HepG2 (cell line): ENCODE data around the gene ARHGEF6. TPM values are rescaled to one million over a fixed set of nuclear protein-coding genes. Genes with fewer than 3 reads are reported as not detected.
"Not testable (repeated sequence)": the region's sequence is repeated elsewhere in the genome, so short reads cannot be mapped to it uniquely, and the experiment has no call there.

Experiments used
- ATAC-seq: fragments of 200-7000 bp; cut with Tn5 transposase; 3 replicates; pipeline ENCODE4 v1.9.1; 2020; ENCODE audit warnings: mild to moderate bottlenecking, moderate library complexity
- BruUV-seq: library from RNA; stranded (reverse); fragments of 400-500 nt; replicated peaks from 2 replicates; lab custom pipeline; 2021; lab: Mats Ljungman, UMichigan
- CTCF ChIA-PET: fragments of 300-600 bp; formaldehyde crosslinking; extraction: SDS; loops from one replicate; lab custom pipeline; 2021; ENCODE audit warnings: low total read pairs, inconsistent platforms, low intra/inter-chr PET ratio; lab: Yijun Ruan, JAX
- POLR2A ChIA-PET: fragments of 350-600 bp; sonication (Branson Sonifier 250); formaldehyde crosslinking; loops from one replicate; lab custom pipeline; 2020; ENCODE audit warnings: antibody characterized with exemption, inconsistent platforms; lab: Yijun Ruan, JAX
- DNase-seq: peaks from one replicate; pipeline ENCODE4 v3.0.0-alpha.2; 2015; ENCODE audit warnings: low spot score
- FAIRE-seq: peaks from 3 replicates; lab custom pipeline; 2011; peaks lifted over from hg19 to GRCh38; lab: Jason Lieb, UNC
- H2AFZ ChIP-seq: one replicate; pipeline ENCODE4 v1.6.1; 2011; ENCODE audit warnings: low read length, inconsistent platforms
- H3K27ac ChIP-seq: fragments of 300-600 bp; 3 replicates; pipeline ENCODE4 v1.8.0; 2011; ENCODE audit warnings: mixed run types, mild to moderate bottlenecking, mixed read lengths, low read length, inconsistent platforms; ENCODE audit not compliant: insufficient read depth; ENCODE audit errors: extremely low read length
- H3K27me3 ChIP-seq, 2 experiments: fragments of 200-600 bp in 1 of 2; 2 replicates in 1 of 2; 3 replicates in 1 of 2; pipeline versions ENCODE4 v1.6.0 to v1.8.0; 2011; ENCODE audit warnings: low read length in 2 of 2, mild to moderate bottlenecking in 2 of 2, moderate library complexity in 2 of 2, inconsistent platforms in 1 of 2; ENCODE audit not compliant: insufficient read depth in 2 of 2, control insufficient read depth in 1 of 2
- H3K36me3 ChIP-seq, 2 experiments: fragments of 200-600 bp in 1 of 2; replicated peaks in 1 of 2; 2 replicates in 1 of 2; 3 replicates in 1 of 2; pipeline versions ENCODE4 v1.5.1 to v1.8.0; 2011; ENCODE audit warnings: low read length in 2 of 2, inconsistent platforms in 1 of 2; ENCODE audit not compliant: insufficient read depth in 2 of 2, control insufficient read depth in 1 of 2
- H3K4me1 ChIP-seq: 2 replicates; pipeline ENCODE4 v1.5.1; 2012; ENCODE audit warnings: low read length, inconsistent platforms; ENCODE audit not compliant: insufficient read depth
- H3K4me2 ChIP-seq: 2 replicates; pipeline ENCODE4 v1.6.0; 2011; ENCODE audit warnings: low read depth, low read length, inconsistent platforms
- H3K4me3 ChIP-seq, 3 experiments: fragments of 200-600 bp in 1 of 3; sonication (generic), shearing (Covaris generic) in 1 of 3; replicated peaks in 1 of 3; 2 replicates each; pipeline ENCODE4 v1.5.1; 2011 to 2016; ENCODE audit warnings: low read length in 3 of 3, inconsistent platforms in 2 of 3, low read depth in 2 of 3, mild to moderate bottlenecking in 2 of 3, control low read depth in 1 of 3, mixed read lengths in 1 of 3; ENCODE audit not compliant: insufficient read depth in 1 of 3
- H3K79me2 ChIP-seq: one replicate; pipeline ENCODE4 v1.6.1; 2011; ENCODE audit warnings: low read length, inconsistent platforms; ENCODE audit not compliant: insufficient read depth
- H3K9ac ChIP-seq: 2 replicates; pipeline ENCODE4 v1.6.0; 2011; ENCODE audit warnings: mild to moderate bottlenecking, low read depth, low read length, inconsistent platforms; ENCODE audit not compliant: insufficient read depth
- H3K9me3 ChIP-seq: 2 replicates; pipeline ENCODE4 v1.5.1; 2012; ENCODE audit warnings: mild to moderate bottlenecking, low read length
- H4K20me1 ChIP-seq: 2 replicates; pipeline ENCODE4 v1.6.0; 2011; ENCODE audit warnings: inconsistent platforms, mild to moderate bottlenecking, low read length, moderate library complexity; ENCODE audit not compliant: insufficient read depth
- ARID2 ChIP-seq: sonication (generic); formaldehyde crosslinking; IDR thresholded peaks from 2 replicates; pipeline ENCODE4 v1.8.1; 2022; ENCODE audit warnings: mild to moderate bottlenecking, missing genetic modification reagents, borderline replicate concordance
- ESRRA ChIP-seq: sonication (generic); formaldehyde crosslinking; IDR thresholded peaks from 2 replicates; pipeline ENCODE4 v1.5.1; 2020; ENCODE audit warnings: mild to moderate bottlenecking, low read depth, missing genetic modification reagents
- RELA ChIP-seq: sonication (generic); formaldehyde crosslinking; IDR thresholded peaks from 2 replicates; pipeline ENCODE4 v1.4.0; 2020; ENCODE audit warnings: missing genetic modification reagents
- TARDBP ChIP-seq: sonication (generic); formaldehyde crosslinking; IDR thresholded peaks from 2 replicates; pipeline ENCODE4 v1.8.0; 2022; ENCODE audit warnings: mild to moderate bottlenecking, missing genetic modification reagents
- ZKSCAN5 ChIP-seq: sonication (generic); formaldehyde crosslinking; IDR thresholded peaks from 2 replicates; pipeline ENCODE4 v1.5.1; 2020; ENCODE audit warnings: mild to moderate bottlenecking, missing genetic modification reagents
- ZNF556 ChIP-seq: sonication (generic); formaldehyde crosslinking; IDR thresholded peaks from 2 replicates; pipeline ENCODE4 v1.4.0; 2020; ENCODE audit warnings: mild to moderate bottlenecking, missing genetic modification reagents, borderline replicate concordance
- ZNF629 ChIP-seq: sonication (generic); formaldehyde crosslinking; conservative IDR thresholded peaks from 2 replicates; pipeline ENCODE4 v1.5.0; 2020; ENCODE audit warnings: missing genetic modification reagents
- WGBS: methylation state at CpG from one replicate; pipeline ENCODE4 v1.1.6; 2017; ENCODE audit warnings: low lambda C conversion rate; 5-methylcytosine and 5-hydroxymethylcytosine counted together
- in situ Hi-C: cut with HindIII; loops from 2 replicates; pipeline ENCODE4 v1.10.0; 2017; ENCODE audit warnings: low pct_unique_long_range_greater_than_20kb; ENCODE audit not compliant: extremely low pct_ligation_motif_present
- intact Hi-C: fragments of 100-400 bp; cut with micrococcal nuclease; formaldehyde crosslinking; loops from one replicate; pipeline ENCODE4 v1.10.0; 2022; ENCODE audit not compliant: unreplicated experiment
- polyA plus RNA-seq, 8 experiments: library from polyadenylated mRNA; depleted of rRNA in 3 of 8; stranded (reverse) in 7 of 8; unstranded in 1 of 8; fragments of >200 nt; fragmentation: Illumina TruSeq in 4 of 8; extraction: Trizol in 4 of 8; gene quantifications; 2 replicates each; pipeline versions ENCODE4 v1.2.1 to v1.2.3, GENCODE V29; 2011 to 2016; ENCODE audit warnings: low read depth in 4 of 8, missing spikeins in 1 of 8, mixed read lengths in 1 of 8; ENCODE audit not compliant: insufficient read depth in 1 of 8
- total RNA-seq, 5 experiments: library from RNA; depleted of rRNA; stranded (reverse); fragments of >200 nt; fragmentation: Illumina TruSeq; extraction: Trizol; gene quantifications; 2 replicates each; pipeline ENCODE4 v1.2.3, GENCODE V29; 2016; ENCODE audit warnings: low read depth in 1 of 5
- TF ChIP-seq, protein P1 (sequence below): sonication (generic); formaldehyde crosslinking; IDR thresholded peaks from 2 replicates; pipeline ENCODE4 v1.4.0; 2020; ENCODE audit warnings: mild to moderate bottlenecking, missing genetic modification reagents
- TF ChIP-seq, protein P2 (sequence below): IDR thresholded peaks from 2 replicates; pipeline ENCODE4 v1.6.1; 2016; ENCODE audit warnings: low read depth

Gene ARHGEF6
- total and polyA plus RNA-seq, 2 of the 13 experiments (the other 11 are each of a cell fraction or from before 2014, with no cell fraction given): 0.03 TPM; not detected in 1

GRCh38 chrX:136773648-136774047, 7.1 kb downstream of the ARHGEF6 start:
- no peaks in the 10 kb centered on the region for H3K4me1 ChIP-seq
- no peak overlapping the region for H3K9ac ChIP-seq
- DNase-seq (no peak), ATAC-seq (no peak), FAIRE-seq (no peak)
- H3K27ac ChIP-seq: no peak overlapping the region
- H4K20me1 ChIP-seq: no peaks in the 10 kb centered on the region
- no peak overlapping the region for H3K4me2 ChIP-seq
- H3K79me2 ChIP-seq: no peaks in the 10 kb centered on the region
- BruUV-seq: no TSS peak
- in situ Hi-C loops: no loop called here
- no peaks in the 10 kb centered on the region for H3K27me3 ChIP-seq
- CTCF ChIA-PET: no interaction called here
- H3K4me3 ChIP-seq: no peak overlapping the region
- TF ChIP-seq ZKSCAN5 (CRISPR knock-in tag) (no peak), TARDBP (no peak), RELA (CRISPR knock-in tag) (no peak), ESRRA (no peak), ZNF629 (CRISPR knock-in tag) (no peak), ARID2 (CRISPR knock-in tag) (no peak), ZNF556 (CRISPR knock-in tag) (no peak)
- TF ChIP-seq, protein P1, sequence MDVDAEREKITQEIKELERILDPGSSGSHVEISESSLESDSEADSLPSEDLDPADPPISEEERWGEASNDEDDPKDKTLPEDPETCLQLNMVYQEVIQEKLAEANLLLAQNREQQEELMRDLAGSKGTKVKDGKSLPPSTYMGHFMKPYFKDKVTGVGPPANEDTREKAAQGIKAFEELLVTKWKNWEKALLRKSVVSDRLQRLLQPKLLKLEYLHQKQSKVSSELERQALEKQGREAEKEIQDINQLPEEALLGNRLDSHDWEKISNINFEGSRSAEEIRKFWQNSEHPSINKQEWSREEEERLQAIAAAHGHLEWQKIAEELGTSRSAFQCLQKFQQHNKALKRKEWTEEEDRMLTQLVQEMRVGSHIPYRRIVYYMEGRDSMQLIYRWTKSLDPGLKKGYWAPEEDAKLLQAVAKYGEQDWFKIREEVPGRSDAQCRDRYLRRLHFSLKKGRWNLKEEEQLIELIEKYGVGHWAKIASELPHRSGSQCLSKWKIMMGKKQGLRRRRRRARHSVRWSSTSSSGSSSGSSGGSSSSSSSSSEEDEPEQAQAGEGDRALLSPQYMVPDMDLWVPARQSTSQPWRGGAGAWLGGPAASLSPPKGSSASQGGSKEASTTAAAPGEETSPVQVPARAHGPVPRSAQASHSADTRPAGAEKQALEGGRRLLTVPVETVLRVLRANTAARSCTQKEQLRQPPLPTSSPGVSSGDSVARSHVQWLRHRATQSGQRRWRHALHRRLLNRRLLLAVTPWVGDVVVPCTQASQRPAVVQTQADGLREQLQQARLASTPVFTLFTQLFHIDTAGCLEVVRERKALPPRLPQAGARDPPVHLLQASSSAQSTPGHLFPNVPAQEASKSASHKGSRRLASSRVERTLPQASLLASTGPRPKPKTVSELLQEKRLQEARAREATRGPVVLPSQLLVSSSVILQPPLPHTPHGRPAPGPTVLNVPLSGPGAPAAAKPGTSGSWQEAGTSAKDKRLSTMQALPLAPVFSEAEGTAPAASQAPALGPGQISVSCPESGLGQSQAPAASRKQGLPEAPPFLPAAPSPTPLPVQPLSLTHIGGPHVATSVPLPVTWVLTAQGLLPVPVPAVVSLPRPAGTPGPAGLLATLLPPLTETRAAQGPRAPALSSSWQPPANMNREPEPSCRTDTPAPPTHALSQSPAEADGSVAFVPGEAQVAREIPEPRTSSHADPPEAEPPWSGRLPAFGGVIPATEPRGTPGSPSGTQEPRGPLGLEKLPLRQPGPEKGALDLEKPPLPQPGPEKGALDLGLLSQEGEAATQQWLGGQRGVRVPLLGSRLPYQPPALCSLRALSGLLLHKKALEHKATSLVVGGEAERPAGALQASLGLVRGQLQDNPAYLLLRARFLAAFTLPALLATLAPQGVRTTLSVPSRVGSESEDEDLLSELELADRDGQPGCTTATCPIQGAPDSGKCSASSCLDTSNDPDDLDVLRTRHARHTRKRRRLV: no peak
- TF ChIP-seq, protein P2, sequence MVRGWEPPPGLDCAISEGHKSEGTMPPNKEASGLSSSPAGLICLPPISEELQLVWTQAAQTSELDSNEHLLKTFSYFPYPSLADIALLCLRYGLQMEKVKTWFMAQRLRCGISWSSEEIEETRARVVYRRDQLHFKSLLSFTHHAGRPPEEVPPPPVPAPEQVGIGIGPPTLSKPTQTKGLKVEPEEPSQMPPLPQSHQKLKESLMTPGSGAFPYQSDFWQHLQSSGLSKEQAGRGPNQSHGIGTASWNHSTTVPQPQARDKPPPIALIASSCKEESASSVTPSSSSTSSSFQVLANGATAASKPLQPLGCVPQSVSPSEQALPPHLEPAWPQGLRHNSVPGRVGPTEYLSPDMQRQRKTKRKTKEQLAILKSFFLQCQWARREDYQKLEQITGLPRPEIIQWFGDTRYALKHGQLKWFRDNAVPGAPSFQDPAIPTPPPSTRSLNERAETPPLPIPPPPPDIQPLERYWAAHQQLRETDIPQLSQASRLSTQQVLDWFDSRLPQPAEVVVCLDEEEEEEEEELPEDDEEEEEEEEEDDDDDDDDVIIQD: no peak
- WGBS: 49% methylated on average over 2 of the region's 2 CpGs
- no peaks in the 10 kb centered on the region for H3K36me3 ChIP-seq
- no peak overlapping the region for H2AFZ ChIP-seq
- POLR2A ChIA-PET: no interaction called here
- H3K9me3 ChIP-seq: no peaks in the 10 kb centered on the region
- intact Hi-C loops: no loop called here

- CTCF ChIA-PET, intact Hi-C loops, ATAC-seq, H3K36me3 ChIP-seq, H3K4me1 ChIP-seq, in situ Hi-C loops, H2AFZ ChIP-seq, H3K4me2 ChIP-seq, FAIRE-seq, H3K27me3 ChIP-seq, H3K9ac ChIP-seq, H4K20me1 ChIP-seq, BruUV-seq, DNase-seq, H3K4me3 ChIP-seq, POLR2A ChIA-PET, H3K9me3 ChIP-seq, H3K27ac ChIP-seq, H3K79me2 ChIP-seq: not testable (repeated sequence)
- WGBS: 3% methylated on average over 2 of the region's 2 CpGs
Measured at GRCh38 chrX:136771869-136772268, 8.9 kb downstream of the ARHGEF6 start.
